SH-SY5Y (cell line): Measurements from ENCODE around the gene SIL1.

Experiments
- GATA2 ChIP-seq: IDR thresholded peaks from 2 replicates; pipeline ENCODE4 v1.6.1; 2011; ENCODE audit warnings: mild to moderate bottlenecking, low read depth, low read length
- GATA3 ChIP-seq: IDR thresholded peaks from 2 replicates; pipeline ENCODE4 v1.6.1; 2011; ENCODE audit warnings: low read depth, mild to moderate bottlenecking, low read length, moderate library complexity

GRCh38 chr5:138985683-138986082 lies 212.5 kb downstream of the SIL1 start:
- TF ChIP-seq GATA2 (no peak), GATA3 (no peak)
